ENCODE measurements around the gene BRD2. TPM values are rescaled to one million over a fixed set of nuclear protein-coding genes. Genes with fewer than 3 reads are reported as not detected.

BRD2 gene
- total and polyA plus RNA-seq, 2 of the 4 experiments (the other 2 are of a cell fraction) = 99.5 to 144 TPM

DNA sequence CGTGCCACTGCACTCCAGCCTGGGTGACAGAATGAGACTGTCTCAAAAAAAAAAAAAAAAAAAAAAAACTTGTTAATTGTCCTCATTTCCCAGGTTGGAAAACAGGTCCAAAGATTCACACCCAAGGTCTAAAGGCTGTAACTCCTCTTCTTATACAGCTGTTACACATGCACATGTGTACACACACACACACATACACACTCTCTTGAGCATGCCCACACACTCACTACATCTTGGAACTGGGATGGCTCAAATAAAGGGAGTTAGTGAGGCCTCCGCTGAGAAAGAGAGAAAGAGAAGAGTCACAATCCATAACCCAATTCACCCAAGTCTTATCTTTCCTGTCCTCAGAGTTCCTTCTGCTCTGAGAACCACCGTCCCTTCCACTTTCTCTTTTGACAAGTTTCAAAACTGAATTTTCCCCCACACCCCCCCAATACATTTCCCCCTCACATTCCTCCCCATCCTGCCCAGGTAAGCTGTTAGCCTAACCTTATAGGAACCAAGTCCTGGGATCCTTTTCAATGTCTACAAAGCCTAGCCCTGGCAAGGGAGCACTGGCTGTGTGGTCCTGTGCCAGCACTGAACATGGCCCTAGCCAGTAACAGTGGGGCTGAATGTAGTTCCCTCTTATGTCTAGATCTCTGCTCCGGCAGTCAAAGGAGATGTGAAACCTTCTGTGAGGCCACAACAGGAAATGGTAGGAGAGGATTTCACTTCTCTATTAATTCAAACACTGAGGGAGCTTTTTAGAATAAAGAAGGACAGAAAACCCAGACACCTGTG, 24.3 kb upstream of the BRD2 start:
- ChIA-PET POLR2A (ENCODE audit: unreplicated experiment) (interaction anchor here (1.2 kb wide), 1 partner anchor 28 kb away, joined by 5 read pairs; no protein-coding TSS in a partner anchor), CTCF (interaction anchor here (0.7 to 3.3 kb wide), 3 partner anchors 9 to 40 kb away, joined by 3 to 18 read pairs (median 4); partner anchors contain the start of gene HLA-DMA)
- H2BK20ac ChIP-seq (ENCODE audit: low read depth, low read length) = peak overlapping the region; percentile 88
- H3K9ac ChIP-seq (ENCODE audit: low read depth, low read length) = no peak overlapping the region
- peak overlapping the region; percentile 79; the same call in 1 of the 2 replicates for H3K14ac ChIP-seq (replicated peaks; ENCODE audit: low read depth, low read length)
- no peaks in the 10 kb centered on the region for H3K27me3 ChIP-seq (ENCODE audit: control insufficient read depth, insufficient read depth, low read length)
- DNase-seq (no peak), ATAC-seq (ENCODE audit: low read depth) (no peak)
- H3K36me3 ChIP-seq (ENCODE audit: control insufficient read depth, insufficient read depth, low read length) = no peaks in the 10 kb centered on the region
- in situ Hi-C loops (cut with MboI; ENCODE audit: low sequenced_read_pairs) = no loop called here
- peak overlapping the region; percentile 61 for H2BK5ac ChIP-seq (ENCODE audit: low read depth, low read length, poor library complexity, severe bottlenecking)
- H3K23ac ChIP-seq (ENCODE audit: low read depth, low read length) = 0 out of 2 replicates have a peak overlapping the region, but pooled peaks have one; percentile 34
- no peak overlapping the region for H3K4me2 ChIP-seq (ENCODE audit: low read depth, low read length)
- peak overlapping the region; percentile 88 for H4K91ac ChIP-seq (ENCODE audit: insufficient read depth, low read depth, low read length)
- peak overlapping the region; percentile 37 for H2AFZ ChIP-seq (replicated peaks; ENCODE audit: low read length, poor library complexity)
- H4K5ac ChIP-seq (ENCODE audit: low read depth, low read length) = peak overlapping the region; percentile 55
- H3K9me3 ChIP-seq (ENCODE audit: control insufficient read depth, insufficient read depth, low read length) = no peaks in the 10 kb centered on the region
- peaks cover 9% of the 10 kb centered on the region for H3K4me1 ChIP-seq (ENCODE audit: control insufficient read depth, insufficient read depth, low read length)
- dilution Hi-C loops (cut with HindIII; ENCODE audit: low sequenced_read_pairs, unreplicated experiment) = no loop called here
- peak overlapping the region; percentile 69 for H3K4ac ChIP-seq (ENCODE audit: low read depth, low read length)
- no peak overlapping the region for H3K56ac ChIP-seq (ENCODE audit: extremely low read depth, insufficient read depth, low read length)
- no peak overlapping the region for H3K4me3 ChIP-seq (ENCODE audit: insufficient read depth, low read depth, low read length)
- H2AK9ac ChIP-seq (replicated peaks; ENCODE audit: low read depth, low read length, poor library complexity) = no peak overlapping the region
- H2BK15ac ChIP-seq (ENCODE audit: low read depth, low read length) = peak overlapping the region; percentile 82; the same call in 2 of the 3 replicates
- peak overlapping the region; percentile 86; the same call in 1 of the 2 replicates for H2AK5ac ChIP-seq (ENCODE audit: low read depth, low read length)
- H4K8ac ChIP-seq (ENCODE audit: low read depth in 2 of 2, low read length in 2 of 2) = peak overlapping the region in 1 of 2 experiments; percentile 11; a peak in 1 of 4 replicates
- peak overlapping the region; percentile 73; the same call in 1 of the 2 replicates for H3K18ac ChIP-seq (ENCODE audit: low read depth, low read length)
- H3K27ac ChIP-seq (ENCODE audit: insufficient read depth, low read length) = 0 out of 2 replicates have a peak overlapping the region, but pooled peaks have one; percentile 4
- intact Hi-C loops (cut with micrococcal nuclease) = no loop called here
- peak overlapping the region; percentile 79 for H2BK120ac ChIP-seq (ENCODE audit: low read depth, low read length)
- no peaks in the 10 kb centered on the region for H4K20me1 ChIP-seq (ENCODE audit: insufficient read depth, low read length)
- no peaks in the 10 kb centered on the region for H3K79me1 ChIP-seq (ENCODE audit: low read depth in 1 of 2, low read length in 2 of 2)
- whole genome bisulfite sequencing, 2 experiments (ENCODE audit: extremely low coverage in 2 of 2, insufficient read length in 1 of 2) = 100% methylated on average over 1 of the region's 4 CpGs; no CpG with 5 or more reads in 1 of the 2 experiments
- BruUV-seq (replicated peaks) = no TSS peak
- H3K9me1 ChIP-seq (ENCODE audit: insufficient read depth, low read length) = peaks cover 6% of the 10 kb centered on the region
- TF ChIP-seq MXI1 (IDR thresholded peaks at IDR 0.05; ENCODE audit: borderline replicate concordance, low read depth, low read length) (no peak), CTCF (conservative IDR thresholded peaks at IDR 0.05; ENCODE audit: low read depth, low read length) (no peak), CEBPB (IDR thresholded peaks at IDR 0.05; ENCODE audit: low read depth, low read length) (no peak), POLR2A (IDR thresholded peaks at IDR 0.05; ENCODE audit: low read depth, low read length) (no peak), CHD1 (IDR thresholded peaks at IDR 0.05; ENCODE audit: low read depth, low read length) (no peak), RAD21 (IDR thresholded peaks at IDR 0.05; ENCODE audit: low read length) (no peak), MAZ (IDR thresholded peaks at IDR 0.05; ENCODE audit: borderline replicate concordance, low read depth, low read length) (no peak), RCOR1 (IDR thresholded peaks at IDR 0.05; ENCODE audit: insufficient replicate concordance, low read length) (no peak), RFX5 (IDR thresholded peaks at IDR 0.05; ENCODE audit: low read depth, low read length) (no peak), BHLHE40 (IDR thresholded peaks at IDR 0.05; ENCODE audit: low read depth, low read length) (no peak), ELK1 (IDR thresholded peaks at IDR 0.05; ENCODE audit: borderline replicate concordance, low read depth, low read length) (no peak), FOS (IDR thresholded peaks at IDR 0.05; ENCODE audit: low read depth, low read length) (no peak), NFE2L2 (IDR thresholded peaks at IDR 0.05; ENCODE audit: low read depth, low read length) (no peak)
- TF ChIP-seq, protein P1, sequence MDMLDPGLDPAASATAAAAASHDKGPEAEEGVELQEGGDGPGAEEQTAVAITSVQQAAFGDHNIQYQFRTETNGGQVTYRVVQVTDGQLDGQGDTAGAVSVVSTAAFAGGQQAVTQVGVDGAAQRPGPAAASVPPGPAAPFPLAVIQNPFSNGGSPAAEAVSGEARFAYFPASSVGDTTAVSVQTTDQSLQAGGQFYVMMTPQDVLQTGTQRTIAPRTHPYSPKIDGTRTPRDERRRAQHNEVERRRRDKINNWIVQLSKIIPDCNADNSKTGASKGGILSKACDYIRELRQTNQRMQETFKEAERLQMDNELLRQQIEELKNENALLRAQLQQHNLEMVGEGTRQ (IDR thresholded peaks at IDR 0.05; ENCODE audit: low read depth, low read length) = no peak
